GM23338 (cell line): ENCODE results near the gene USP17L5.
"Not testable (repeated sequence)": the region's sequence is repeated elsewhere in the genome, so short reads cannot be mapped to it uniquely, and the experiment has no call there.

Experiments
- EZH2phosphoT487 ChIP-seq: fragments of 200-600 bp; sonication (generic); IDR thresholded peaks from one replicate; pipeline ENCODE4 v1.8.1; 2018; ENCODE audit warnings: antibody characterized with exemption; ENCODE audit not compliant: unreplicated experiment
- POLR2AphosphoS5 ChIP-seq: IDR thresholded peaks from 2 replicates; pipeline ENCODE4 v1.6.1; 2016; ENCODE audit warnings: antibody characterized with exemption, low read depth
- TF ChIP-seq, protein P1 (sequence below): IDR thresholded peaks from one replicate; pipeline ENCODE4 v1.6.1; 2018; ENCODE audit warnings: antibody characterized with exemption; ENCODE audit not compliant: unreplicated experiment
- TF ChIP-seq, protein P2 (sequence below), 2 experiments: fragments of 200-600 bp in 1 of 2; sonication (generic) in 1 of 2; conservative IDR thresholded peaks; 2 replicates each; pipeline versions ENCODE4 v1.5.1 to v1.6.1; 2016 to 2017; ENCODE audit warnings: antibody characterized with exemption in 2 of 2, low read depth in 2 of 2, mild to moderate bottlenecking in 2 of 2, moderate library complexity in 1 of 2
- TF ChIP-seq, protein P3 (sequence below): IDR thresholded peaks from 2 replicates; pipeline ENCODE4 v1.6.1; 2016; ENCODE audit warnings: antibody characterized with exemption
- TF ChIP-seq, protein P4 (sequence below): fragments of 250-450 bp; sonication (Bioruptor Pico); IDR thresholded peaks from 2 replicates; pipeline ENCODE4 v1.5.0; 2020; ENCODE audit warnings: mild to moderate bottlenecking, moderate library complexity

DNA sequence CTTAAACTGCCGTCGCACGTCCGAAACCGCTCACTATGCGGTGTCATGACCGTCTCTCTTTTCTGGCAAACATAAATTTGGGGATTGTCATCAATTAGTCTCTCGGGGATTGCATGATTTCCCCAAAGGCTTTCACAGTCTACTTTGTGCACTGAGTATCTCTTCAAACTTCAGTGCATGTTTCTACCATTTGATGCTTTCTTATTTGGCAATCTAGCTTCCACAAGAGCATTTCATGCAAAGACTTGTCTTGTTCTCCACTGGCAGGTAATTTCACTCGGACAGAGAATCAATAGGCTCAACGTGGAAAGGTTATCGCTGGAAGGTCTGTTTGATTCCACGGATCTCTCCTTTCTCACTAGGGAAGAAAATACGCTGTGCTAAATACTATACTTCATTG, 15.0 kb upstream of the USP17L5 start:
- TF ChIP-seq, protein P1, sequence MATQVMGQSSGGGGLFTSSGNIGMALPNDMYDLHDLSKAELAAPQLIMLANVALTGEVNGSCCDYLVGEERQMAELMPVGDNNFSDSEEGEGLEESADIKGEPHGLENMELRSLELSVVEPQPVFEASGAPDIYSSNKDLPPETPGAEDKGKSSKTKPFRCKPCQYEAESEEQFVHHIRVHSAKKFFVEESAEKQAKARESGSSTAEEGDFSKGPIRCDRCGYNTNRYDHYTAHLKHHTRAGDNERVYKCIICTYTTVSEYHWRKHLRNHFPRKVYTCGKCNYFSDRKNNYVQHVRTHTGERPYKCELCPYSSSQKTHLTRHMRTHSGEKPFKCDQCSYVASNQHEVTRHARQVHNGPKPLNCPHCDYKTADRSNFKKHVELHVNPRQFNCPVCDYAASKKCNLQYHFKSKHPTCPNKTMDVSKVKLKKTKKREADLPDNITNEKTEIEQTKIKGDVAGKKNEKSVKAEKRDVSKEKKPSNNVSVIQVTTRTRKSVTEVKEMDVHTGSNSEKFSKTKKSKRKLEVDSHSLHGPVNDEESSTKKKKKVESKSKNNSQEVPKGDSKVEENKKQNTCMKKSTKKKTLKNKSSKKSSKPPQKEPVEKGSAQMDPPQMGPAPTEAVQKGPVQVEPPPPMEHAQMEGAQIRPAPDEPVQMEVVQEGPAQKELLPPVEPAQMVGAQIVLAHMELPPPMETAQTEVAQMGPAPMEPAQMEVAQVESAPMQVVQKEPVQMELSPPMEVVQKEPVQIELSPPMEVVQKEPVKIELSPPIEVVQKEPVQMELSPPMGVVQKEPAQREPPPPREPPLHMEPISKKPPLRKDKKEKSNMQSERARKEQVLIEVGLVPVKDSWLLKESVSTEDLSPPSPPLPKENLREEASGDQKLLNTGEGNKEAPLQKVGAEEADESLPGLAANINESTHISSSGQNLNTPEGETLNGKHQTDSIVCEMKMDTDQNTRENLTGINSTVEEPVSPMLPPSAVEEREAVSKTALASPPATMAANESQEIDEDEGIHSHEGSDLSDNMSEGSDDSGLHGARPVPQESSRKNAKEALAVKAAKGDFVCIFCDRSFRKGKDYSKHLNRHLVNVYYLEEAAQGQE = not testable (repeated sequence)
- TF ChIP-seq, protein P2, sequence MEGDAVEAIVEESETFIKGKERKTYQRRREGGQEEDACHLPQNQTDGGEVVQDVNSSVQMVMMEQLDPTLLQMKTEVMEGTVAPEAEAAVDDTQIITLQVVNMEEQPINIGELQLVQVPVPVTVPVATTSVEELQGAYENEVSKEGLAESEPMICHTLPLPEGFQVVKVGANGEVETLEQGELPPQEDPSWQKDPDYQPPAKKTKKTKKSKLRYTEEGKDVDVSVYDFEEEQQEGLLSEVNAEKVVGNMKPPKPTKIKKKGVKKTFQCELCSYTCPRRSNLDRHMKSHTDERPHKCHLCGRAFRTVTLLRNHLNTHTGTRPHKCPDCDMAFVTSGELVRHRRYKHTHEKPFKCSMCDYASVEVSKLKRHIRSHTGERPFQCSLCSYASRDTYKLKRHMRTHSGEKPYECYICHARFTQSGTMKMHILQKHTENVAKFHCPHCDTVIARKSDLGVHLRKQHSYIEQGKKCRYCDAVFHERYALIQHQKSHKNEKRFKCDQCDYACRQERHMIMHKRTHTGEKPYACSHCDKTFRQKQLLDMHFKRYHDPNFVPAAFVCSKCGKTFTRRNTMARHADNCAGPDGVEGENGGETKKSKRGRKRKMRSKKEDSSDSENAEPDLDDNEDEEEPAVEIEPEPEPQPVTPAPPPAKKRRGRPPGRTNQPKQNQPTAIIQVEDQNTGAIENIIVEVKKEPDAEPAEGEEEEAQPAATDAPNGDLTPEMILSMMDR (conservative IDR thresholded peaks at IDR 0.05; ENCODE audit: low read depth in 2 of 2) = not testable (repeated sequence)
- TF ChIP-seq POLR2AphosphoS5, EZH2phosphoT487: not testable (repeated sequence)
- TF ChIP-seq, protein P3, sequence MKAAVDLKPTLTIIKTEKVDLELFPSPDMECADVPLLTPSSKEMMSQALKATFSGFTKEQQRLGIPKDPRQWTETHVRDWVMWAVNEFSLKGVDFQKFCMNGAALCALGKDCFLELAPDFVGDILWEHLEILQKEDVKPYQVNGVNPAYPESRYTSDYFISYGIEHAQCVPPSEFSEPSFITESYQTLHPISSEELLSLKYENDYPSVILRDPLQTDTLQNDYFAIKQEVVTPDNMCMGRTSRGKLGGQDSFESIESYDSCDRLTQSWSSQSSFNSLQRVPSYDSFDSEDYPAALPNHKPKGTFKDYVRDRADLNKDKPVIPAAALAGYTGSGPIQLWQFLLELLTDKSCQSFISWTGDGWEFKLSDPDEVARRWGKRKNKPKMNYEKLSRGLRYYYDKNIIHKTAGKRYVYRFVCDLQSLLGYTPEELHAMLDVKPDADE = not testable (repeated sequence)
- TF ChIP-seq, protein P4, sequence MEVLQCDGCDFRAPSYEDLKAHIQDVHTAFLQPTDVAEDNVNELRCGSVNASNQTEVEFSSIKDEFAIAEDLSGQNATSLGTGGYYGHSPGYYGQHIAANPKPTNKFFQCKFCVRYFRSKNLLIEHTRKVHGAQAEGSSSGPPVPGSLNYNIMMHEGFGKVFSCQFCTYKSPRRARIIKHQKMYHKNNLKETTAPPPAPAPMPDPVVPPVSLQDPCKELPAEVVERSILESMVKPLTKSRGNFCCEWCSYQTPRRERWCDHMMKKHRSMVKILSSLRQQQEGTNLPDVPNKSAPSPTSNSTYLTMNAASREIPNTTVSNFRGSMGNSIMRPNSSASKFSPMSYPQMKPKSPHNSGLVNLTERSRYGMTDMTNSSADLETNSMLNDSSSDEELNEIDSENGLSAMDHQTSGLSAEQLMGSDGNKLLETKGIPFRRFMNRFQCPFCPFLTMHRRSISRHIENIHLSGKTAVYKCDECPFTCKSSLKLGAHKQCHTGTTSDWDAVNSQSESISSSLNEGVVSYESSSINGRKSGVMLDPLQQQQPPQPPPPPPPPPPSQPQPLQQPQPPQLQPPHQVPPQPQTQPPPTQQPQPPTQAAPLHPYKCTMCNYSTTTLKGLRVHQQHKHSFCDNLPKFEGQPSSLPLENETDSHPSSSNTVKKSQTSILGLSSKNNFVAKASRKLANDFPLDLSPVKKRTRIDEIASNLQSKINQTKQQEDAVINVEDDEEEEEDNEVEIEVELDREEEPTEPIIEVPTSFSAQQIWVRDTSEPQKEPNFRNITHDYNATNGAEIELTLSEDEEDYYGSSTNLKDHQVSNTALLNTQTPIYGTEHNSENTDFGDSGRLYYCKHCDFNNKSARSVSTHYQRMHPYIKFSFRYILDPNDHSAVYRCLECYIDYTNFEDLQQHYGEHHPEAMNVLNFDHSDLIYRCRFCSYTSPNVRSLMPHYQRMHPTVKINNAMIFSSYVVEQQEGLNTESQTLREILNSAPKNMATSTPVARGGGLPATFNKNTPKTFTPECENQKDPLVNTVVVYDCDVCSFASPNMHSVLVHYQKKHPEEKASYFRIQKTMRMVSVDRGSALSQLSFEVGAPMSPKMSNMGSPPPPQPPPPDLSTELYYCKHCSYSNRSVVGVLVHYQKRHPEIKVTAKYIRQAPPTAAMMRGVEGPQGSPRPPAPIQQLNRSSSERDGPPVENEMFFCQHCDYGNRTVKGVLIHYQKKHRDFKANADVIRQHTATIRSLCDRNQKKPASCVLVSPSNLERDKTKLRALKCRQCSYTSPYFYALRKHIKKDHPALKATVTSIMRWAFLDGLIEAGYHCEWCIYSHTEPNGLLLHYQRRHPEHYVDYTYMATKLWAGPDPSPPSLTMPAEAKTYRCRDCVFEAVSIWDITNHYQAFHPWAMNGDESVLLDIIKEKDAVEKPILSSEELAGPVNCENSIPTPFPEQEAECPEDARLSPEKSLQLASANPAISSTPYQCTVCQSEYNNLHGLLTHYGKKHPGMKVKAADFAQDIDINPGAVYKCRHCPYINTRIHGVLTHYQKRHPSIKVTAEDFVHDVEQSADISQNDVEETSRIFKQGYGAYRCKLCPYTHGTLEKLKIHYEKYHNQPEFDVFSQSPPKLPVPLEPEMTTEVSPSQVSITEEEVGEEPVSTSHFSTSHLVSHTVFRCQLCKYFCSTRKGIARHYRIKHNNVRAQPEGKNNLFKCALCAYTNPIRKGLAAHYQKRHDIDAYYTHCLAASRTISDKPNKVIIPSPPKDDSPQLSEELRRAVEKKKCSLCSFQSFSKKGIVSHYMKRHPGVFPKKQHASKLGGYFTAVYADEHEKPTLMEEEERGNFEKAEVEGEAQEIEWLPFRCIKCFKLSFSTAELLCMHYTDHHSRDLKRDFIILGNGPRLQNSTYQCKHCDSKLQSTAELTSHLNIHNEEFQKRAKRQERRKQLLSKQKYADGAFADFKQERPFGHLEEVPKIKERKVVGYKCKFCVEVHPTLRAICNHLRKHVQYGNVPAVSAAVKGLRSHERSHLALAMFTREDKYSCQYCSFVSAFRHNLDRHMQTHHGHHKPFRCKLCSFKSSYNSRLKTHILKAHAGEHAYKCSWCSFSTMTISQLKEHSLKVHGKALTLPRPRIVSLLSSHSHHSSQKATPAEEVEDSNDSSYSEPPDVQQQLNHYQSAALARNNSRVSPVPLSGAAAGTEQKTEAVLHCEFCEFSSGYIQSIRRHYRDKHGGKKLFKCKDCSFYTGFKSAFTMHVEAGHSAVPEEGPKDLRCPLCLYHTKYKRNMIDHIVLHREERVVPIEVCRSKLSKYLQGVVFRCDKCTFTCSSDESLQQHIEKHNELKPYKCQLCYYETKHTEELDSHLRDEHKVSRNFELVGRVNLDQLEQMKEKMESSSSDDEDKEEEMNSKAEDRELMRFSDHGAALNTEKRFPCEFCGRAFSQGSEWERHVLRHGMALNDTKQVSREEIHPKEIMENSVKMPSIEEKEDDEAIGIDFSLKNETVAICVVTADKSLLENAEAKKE (CRISPR knock-in tag) = not testable (repeated sequence)
